ENCODE data around the gene PRKCA.
"Not testable (repeated sequence)": the region's sequence is repeated elsewhere in the genome, so short reads cannot be mapped to it uniquely, and the experiment has no call there.

Gene PRKCA

GRCh38 chr17:66589892-66590291 lies 287.5 kb downstream of the PRKCA start:
- no peak for DNase-seq

GRCh38 chr17:66593116-66593515 lies 290.7 kb downstream of the PRKCA start:
- DNase-seq, result no peak

GRCh38 chr17:66595893-66596292 lies 293.5 kb downstream of the PRKCA start:
- no peak for DNase-seq

GRCh38 chr17:66602659-66603384 lies 300.4 kb downstream of the PRKCA start:
- no peak for DNase-seq

- no peak for DNase-seq
These were observed 302.0 kb downstream of the PRKCA start for GRCh38 chr17:66604376-66604775.

- DNase-seq, result no peak
These were observed 303.1 kb downstream of the PRKCA start for GRCh38 chr17:66605541-66605940.

- no peak for DNase-seq
These were observed 308.1 kb downstream of the PRKCA start for GRCh38 chr17:66610361-66611133.

GRCh38 chr17:66611397-66611796 lies 309.0 kb downstream of the PRKCA start:
- no peak for DNase-seq

GRCh38 chr17:66612993-66613392 lies 310.6 kb downstream of the PRKCA start:
- DNase-seq, result no peak

GRCh38 chr17:66614469-66614868 lies 312.1 kb downstream of the PRKCA start:
- no peak for DNase-seq

GRCh38 chr17:66619206-66619605 lies 316.8 kb downstream of the PRKCA start:
- no peak for DNase-seq

GRCh38 chr17:66620528-66620927 lies 318.1 kb downstream of the PRKCA start:
- no peak for DNase-seq

- DNase-seq, result not testable (repeated sequence)
These were observed 322.2 kb downstream of the PRKCA start for GRCh38 chr17:66624630-66625029.

- DNase-seq, result no peak
These were observed 322.9 kb downstream of the PRKCA start for GRCh38 chr17:66625311-66625767.

- no peak for DNase-seq
These were observed 325.6 kb downstream of the PRKCA start for GRCh38 chr17:66627985-66628384.

GRCh38 chr17:66629762-66630161 lies 327.3 kb downstream of the PRKCA start:
- DNase-seq, result no peak

GRCh38 chr17:66630379-66630778 lies 328.0 kb downstream of the PRKCA start:
- no peak for DNase-seq

GRCh38 chr17:66630828-66631472 lies 328.5 kb downstream of the PRKCA start:
- DNase-seq, result no peak

- DNase-seq, result no peak
These were observed 330.3 kb downstream of the PRKCA start for GRCh38 chr17:66632731-66633130.

- DNase-seq, result peak; percentile 33 to 43
These were observed 331.0 kb downstream of the PRKCA start for GRCh38 chr17:66633317-66633965.

GRCh38 chr17:66634193-66634592 lies 331.8 kb downstream of the PRKCA start:
- no peak for DNase-seq

- DNase-seq, result no peak
These were observed 333.1 kb downstream of the PRKCA start for GRCh38 chr17:66635386-66636045.

- DNase-seq, result no peak
These were observed 333.7 kb downstream of the PRKCA start for GRCh38 chr17:66636111-66636510.

Measured in stimulated activated CD4-positive, alpha-beta T cell treated with anti-CD3 and anti-CD28 coated beads, Interleukin-2, amount 100 ng/mL, for 24 hours (primary cell).